Ureter (tissue), 1 donor: ENCODE results near the gene PAX8. TPM values are rescaled to one million over a fixed set of nuclear protein-coding genes. Genes with fewer than 3 reads are reported as not detected.

ENCODE experiments used
- DNase-seq: peaks from one replicate; pipeline ENCODE4 v3.0.0-alpha.2; 2020; ENCODE audit warnings: low spot score
- total RNA-seq: library from RNA; stranded (reverse); gene quantifications from one replicate; pipeline ENCODE4 v1.2.4, GENCODE V29; 2023
- donor health status: DM: yes; HTN: yes; CAD: no.

Gene PAX8
- total RNA-seq, 1 donor from 2014 or later: 160 TPM

DNA sequence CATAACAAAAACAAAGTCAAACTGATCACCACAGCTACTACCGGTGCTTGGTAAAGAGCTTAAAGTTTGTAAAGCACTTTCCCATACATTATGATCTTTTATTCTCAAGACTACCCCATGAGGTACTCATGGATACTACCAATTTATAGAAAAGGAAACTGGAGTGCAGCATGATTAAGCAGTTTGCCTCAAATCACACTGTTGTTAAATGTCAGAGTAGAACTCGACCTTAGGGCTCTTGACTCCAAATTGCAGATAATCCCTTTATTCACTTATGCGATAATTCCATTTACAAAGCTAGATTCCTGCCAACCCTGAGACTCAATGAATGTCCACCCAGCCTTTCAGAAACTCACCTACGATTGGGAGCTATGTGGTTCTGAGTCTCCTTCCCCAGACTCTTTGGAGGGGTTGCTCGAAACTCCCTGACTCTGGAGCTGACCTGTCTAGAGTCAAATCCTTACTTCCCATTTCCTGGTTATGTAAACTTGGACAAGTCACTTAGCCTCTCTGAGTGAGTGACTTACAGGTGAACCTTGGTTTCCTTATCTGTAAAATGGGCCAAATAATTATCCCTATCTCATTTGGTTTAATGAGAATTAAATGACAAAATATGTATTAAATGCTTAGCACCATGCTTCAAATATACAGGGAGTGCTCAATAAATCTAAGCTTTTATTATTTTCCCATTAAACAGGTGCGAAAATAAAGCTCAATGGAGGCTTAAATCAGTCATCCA lies 57.6 kb downstream of the PAX8 start:
- DNase-seq: no peak

DNA sequence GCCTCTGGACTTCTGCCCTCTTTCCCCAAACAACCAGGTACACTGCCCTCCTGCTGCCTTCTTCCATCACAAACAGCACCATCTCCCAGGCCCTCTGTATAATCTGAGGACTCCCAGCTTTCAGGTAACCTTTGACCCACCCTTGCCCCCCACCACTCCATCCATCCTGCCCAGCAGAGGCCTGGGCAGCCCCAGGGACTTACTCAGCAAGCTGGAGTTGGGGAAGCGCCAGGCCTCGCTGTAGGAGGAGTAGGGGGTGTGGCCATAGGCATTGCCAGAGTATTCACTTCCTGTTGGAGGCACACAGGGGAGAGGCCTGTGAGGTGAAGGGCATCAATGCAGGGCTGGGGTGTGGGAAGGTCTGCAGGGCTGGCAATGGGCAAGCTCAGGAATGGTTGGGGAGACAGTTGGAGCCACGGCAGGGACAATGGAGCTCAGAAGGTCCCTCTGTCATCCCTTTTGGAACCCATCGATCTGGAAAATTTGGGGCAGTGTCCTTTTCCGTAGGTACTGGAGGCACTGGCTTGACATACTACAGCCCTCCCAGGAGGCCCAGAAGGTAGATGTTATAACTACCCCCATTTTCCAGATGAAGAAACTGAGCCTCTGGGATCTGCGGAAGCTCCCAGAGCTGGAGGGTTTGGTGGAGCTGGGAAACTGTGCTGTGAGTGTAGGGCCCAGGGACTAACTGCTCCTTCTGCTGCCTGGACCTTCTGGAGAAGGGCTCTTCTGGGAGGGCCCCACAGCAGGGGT lies 58.7 kb downstream of the PAX8 start:
- DNase-seq: peak; percentile 85

DNA sequence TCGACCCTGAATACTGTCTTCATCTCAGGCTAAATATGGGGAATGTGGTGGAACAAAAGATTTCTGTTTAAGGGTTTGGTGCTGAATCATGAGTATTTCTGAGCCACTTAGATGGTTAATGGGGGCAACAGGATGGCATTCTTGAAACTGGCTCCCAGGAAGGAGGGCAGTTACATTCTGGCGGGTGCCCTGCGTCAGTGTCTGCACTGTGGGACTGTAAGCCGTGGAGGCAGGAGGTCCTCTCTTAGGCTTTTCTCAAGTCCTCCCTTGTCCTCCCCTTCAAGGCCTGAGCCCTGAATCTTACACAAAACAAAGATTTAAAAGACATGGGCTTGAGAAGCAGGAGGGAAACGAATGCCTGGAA lies 59.2 kb downstream of the PAX8 start:
- DNase-seq: no peak

DNA sequence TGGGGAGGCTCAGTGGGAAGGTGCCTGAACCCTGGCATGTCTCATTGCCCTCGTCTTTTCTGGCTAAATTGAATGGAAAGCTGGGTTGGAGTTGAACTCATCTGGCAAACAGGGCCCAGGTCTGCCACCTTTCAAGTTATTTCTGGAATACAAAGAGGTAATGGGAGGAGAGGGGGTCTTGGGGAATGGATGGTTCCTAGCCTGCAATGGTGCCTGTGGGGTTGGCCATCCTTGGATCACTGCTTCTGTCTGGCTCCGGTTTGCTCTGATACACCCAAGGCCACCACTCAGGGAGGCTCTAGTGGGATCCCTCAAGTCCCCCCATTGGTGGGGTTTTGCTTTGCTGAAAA lies 59.7 kb downstream of the PAX8 start:
- DNase-seq: no peak

DNA sequence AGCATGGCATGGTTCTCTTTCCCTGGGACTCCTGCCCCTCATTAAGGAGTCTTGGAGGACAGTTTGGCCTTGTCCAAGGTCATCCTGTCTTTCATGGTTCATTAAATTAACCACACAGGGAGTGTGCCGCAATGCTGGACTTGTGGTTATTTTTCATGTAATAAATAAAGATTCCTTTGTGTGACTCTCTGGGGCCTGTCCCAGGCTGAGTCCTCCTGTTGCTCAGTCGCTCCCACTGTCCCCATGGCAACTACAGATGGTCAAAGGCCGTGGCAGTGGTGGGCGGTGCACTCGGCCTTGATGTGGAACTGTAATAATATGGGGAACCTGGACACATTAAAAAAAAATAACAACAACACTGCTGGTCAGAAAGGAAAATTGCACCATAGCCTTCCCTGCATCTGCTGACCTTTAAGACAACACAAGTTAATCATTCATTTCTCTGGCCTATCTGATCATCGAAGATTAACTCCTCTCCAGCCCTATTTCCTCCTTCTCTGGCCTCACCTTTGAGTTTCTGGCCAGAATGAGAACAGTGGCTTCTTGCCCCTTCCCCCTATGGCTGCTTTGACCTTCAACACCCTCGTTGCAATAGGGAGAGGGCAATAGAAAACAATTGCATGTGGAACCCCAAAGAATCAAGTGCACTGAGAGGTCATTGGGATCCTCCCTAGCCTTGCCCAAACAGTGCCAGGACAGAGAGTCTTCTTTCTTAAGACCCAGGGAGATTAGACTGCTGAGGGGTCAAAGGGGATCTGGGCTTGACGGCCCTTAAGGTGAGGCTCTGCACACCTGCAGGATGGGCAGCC lies 60.2 kb downstream of the PAX8 start:
- no peak for DNase-seq

DNA sequence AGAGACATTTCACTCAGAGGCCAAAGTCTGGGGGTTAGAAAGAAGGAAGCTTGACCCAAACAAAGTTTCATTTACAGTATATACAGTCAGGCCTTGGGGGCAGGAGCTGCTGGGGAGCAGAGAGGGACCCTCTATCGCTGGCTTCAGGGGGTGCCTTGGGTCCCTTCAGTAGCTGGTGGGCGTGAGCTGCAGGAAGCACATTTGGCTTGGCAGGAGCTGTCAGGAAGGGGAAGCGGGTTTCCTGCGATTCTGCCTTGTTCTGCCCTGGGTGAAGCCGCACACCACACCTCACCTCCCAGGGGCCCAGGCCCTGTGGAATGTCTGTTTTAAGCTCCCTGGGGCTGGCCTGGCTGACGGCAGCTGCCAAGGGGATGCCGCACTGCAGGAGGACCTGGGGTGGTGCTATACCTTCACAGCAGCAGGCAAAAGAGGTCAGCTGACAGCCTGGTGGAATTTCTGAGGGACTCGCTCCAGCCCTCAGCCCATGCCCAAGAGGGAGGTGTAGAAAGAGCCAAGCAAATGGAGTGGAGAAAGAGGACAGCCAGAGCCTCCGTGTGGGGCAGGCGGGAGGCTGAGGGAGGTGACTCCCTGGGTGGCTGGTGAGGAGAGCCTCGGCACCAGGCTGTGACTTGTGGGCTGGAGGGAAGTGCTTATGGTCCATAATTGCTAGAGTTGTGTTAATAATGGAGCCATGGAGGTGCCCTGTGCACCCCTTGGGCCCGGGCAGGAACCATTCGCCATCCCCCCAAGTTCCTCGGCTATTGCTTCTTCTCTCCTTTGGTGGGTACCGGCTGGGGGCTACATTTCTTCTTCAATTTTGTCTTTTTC lies 61.1 kb downstream of the PAX8 start:
- DNase-seq: no peak

DNA sequence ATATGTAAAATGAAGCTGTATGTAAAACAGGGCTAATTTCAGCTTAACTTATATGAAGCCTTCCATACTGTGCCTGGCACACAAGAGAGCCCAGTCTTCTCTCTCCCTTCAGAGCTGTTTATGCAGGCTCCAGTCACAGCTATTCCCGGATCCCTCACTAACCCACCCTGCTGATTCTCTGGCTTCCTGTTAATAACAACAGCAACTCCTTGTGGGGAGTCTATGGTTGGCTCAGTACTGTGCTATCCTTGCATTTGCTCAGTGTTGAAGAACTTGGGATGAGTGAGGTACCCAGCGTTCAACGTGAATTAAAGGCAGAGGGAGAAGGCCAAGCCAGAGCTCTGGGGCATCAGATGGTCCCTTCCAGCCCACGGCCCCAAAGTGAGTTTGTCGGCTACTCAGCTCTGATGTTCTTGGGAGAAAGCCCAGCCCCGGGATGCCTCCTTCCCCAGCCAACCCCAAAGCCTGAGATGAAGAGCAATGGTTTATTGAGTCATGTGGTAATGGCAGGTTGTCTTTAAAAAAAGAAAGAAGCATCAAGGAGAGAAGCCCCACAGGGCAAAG lies 61.7 kb downstream of the PAX8 start:
- DNase-seq: no peak

DNA sequence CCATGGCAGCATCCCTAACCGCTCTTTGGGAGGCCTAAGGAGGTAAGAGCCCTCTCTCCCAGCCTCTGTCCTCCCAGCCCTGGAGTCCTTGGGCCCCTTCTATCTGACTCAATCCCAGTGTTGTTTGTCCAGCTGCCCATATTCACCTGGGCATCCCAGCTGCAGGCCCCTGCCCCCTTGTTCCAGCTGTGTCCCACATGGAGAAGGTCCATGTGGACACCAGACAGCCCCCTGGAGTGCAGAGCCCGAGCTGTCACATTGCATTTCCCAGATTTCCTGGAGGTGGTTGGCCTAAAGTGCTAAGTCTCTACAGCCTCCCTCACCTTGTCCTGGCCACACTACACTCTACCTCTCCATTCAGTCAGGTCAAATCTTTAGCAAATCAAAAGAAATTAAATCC lies 62.4 kb downstream of the PAX8 start:
- no peak for DNase-seq

DNA sequence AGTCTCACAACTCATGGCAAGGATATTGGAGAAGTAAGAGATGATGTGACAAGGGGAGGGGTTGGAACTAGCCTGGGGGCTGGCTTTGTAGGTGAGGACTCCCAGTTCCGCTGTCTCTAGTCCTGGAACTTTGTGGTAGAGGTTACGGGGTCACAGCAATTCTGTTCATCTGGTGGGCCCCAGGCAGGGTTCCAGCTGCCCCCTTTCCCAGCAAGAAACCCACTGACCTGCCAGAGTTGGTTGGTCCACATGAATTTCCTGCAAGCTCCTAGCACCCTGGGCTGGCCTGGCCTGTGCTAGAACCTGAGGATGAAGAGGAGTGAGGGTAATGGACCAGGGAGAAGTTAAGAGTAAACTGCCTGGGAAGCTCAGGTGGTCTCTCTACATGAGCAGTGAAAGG lies 63.7 kb downstream of the PAX8 start:
- no peak for DNase-seq

DNA sequence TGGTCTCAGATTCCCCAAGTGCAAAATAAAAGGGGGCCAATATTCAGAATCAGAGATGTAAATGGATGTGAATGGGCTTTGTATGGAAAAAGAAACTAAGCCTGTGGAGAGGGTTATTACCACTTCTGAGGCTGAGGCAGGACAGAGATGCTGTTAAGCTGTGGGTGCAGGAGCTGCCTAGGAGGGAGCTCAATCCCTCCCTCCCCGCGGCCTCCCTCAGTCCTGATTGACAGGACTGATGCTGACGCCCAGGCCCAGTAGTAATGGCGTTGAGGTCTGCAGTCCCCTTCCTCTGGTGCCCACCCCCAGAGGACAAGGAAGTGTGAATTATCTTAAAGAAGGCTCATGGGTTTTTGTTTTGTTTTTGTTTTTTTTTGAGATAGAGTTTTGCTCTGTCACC lies 64.6 kb downstream of the PAX8 start:
- DNase-seq: no peak

DNA sequence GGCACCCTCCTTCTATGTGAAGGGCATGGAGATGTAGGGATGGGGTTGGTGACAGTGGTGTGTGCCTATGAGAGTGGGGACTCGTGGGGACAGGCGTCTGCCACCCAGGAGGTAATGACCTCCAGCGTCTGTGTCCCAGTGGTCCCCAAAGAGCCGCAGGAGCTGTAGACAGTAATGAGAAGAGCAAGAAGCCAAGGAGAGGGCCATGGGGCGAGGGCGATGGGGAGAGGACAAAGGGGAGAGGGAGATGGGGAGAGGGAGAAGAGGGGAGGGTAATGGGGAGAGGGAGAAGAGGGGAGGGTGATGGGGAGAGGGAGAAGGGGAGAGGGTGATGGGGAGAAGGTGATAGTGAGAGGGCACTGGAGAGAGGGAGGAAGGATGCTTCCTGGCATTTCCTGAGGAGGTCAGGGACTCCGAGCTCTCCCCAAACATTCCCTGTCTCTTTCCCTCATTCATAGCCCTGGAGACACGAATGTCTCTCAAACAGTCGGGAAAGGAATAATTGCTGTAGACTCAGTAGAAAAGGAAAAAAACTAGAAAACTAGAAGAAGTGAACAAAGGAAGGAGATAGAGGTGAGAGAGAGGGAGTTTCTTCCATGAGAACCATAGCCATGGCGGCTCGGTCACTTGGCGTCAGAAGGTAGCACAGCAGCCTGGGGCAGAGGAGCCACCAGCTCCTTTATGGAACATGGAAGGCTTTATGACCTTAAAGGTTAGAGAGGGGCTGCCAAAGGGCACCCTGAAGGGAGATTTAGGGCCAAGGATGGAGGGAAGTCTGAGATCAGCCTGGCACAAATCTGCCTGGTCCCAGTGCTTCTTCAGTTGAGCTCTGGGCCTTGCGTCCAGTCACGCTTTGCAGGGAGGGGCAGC lies 65.4 kb downstream of the PAX8 start:
- no peak for DNase-seq

DNA sequence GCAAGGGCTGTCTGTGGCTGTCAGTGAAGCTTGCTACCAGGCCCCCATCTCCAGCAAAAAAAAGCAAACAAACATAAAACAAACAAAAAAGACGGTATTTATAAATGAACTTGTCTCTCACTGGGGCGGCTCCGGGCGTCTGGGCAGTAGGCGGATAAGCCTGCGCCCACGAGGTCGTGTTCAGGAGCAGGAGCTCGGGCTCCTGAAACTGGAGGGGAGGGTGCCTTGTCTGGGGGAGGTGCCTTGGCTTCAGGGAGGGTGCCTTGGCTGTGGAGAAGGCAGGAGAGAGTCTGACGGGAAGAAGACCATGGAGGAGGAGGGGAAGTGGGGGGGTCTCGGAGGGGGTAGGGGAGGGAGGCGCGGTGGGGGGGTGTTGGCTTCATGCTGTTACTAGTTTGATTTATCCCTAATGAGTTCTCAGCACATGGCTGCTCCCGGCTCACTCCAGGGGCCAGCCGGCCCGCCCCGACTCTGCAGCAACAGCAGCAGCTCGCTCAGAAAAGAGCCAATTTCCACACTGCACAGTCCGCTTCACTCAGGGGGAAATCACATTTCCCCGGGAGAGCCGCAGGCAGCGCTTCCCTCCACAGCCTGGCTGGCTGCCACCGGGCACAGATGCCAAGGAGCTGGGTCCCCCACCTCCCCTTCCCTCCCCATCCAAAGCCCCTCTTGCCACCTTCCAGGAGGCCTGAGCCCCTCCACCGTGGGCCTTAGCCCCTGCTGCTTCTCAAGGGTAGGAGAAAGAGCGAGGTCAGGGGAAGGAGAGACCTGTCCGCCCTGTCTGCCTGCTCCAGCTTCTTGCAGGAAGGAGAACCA lies 66.3 kb downstream of the PAX8 start:
- no peak for DNase-seq

DNA sequence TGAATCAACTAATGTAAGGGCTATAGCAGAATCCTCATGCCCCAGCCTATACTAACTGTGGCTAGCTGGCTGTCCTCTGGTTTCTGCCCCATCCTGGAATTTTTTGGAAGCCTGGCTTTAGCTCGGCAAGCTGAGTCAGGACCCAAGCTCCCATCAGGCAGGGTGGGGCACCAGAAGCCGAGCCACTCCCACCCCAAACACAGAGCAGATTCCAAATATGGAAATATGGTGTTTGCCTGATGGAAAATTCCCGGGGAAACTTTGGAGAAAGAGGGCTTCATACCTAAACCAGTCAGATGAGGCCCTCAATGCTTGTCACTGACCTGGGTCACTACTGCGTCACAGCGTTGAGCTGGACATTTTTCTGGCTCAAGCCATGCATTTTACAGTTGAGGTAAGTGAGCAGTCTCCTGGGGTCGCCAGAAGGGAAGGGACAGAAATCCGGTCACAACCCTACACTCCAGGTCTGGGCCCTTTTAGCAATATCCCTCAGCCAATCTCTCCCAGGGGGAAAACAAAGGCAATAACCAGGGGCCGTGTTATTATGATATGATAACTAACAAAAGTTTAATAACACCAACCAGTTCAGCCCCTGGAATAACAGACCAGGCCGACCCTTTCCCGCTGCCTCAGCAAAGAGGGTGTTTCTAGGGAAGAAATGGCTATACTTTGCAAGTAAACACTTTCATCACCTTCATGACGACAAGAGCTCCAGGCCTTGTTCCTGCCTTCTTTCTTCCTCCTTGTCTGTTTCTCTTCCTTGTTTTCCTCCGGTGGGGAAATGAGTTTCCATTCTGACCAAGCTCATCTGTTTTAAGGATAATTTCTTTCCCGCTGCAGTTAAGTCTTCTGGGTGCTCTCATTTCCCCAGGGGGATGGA lies 67.3 kb downstream of the PAX8 start:
- DNase-seq: no peak

DNA sequence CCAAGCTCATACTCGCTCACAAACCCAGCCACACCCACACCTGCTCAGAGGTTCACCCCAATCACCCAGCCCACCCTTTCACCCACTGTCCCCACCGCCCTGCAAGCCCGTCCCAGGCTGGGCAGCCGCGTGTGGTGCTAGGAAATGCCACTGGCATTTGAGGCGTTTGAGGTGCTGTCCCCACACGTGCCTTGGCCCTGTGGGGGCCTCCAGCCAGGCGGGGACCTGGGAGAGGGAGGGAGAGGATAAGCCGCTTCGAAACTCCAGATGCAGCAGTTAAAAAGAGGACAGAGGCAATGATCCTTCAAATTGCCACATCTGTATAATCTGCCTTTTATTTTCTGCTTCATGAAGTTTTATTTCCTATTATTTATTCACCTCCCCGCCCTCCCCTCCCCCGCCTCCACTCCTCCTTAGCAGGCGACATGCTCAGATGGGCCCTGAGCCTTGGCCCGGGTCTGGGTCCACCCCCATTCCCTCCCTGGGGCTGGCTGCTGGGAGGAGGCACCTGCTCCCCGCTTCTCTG lies 69.0 kb downstream of the PAX8 start:
- DNase-seq: no peak

DNA sequence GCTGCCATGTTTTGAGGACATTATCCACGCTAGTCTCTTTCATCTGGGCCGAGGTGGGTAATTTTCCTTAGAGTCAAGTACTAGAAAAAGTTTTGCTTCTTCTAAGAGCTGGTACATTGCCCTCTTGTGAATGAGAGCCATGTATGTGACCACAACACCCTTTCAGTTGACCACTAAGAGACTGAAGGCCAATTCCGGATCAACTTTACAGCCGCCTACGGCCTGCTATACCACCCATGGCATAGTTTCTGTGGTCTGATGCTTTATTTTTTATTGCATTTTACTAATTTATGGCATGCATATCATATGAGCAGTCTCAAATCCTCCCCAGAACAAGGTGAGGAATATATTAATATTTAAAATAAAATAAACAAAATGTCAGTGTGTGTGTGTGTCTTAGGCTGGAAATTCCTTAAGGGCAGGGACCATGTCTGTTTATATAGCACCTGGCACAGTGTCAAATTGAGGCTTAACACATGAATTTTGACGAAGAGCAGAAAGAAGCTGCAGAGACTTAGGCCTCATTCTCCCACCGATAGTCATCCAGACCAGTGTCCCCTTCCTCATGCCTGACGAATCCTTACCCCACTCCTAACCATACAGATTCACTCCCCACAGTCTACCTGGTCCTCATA lies 69.6 kb downstream of the PAX8 start:
- DNase-seq: no peak

DNA sequence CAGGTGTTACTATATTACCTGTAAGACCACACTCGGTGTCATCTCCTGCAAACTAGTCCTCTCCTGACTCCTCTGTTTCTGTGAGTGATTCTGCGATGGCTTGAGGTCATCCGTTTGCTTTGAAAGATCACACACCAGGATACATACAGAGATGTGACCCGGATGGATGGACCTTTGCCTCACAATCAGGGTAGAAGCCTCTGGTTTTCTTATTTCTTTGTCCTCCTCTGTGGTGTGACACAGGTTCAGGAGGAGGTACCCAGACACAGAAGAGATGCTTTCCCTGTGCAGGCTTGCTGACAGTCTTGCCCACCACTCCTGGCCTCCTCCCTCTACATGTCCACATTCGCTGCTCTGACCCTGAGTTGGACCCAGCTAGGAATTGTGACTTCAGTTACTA lies 70.3 kb downstream of the PAX8 start:
- DNase-seq: no peak

DNA sequence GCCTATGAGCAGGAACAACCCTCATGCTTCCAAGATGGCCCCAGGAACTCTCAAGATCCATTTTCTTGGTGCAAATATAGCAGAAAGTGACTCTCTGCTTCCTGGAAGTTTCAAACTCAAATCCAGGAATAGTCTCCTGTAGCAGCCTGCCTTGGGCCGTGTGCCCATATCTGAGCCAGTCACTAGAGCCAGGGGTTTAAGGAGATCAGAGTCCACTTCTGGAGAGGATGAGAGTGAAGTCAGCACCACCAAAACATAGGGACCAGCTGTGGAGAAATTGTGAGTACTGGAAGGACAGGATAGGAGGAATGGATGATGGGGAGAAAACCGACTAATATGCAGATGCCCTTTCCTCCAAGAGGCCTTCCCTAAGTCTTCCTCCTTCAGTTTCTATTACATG lies 71.7 kb downstream of the PAX8 start:
- DNase-seq: no peak

DNA sequence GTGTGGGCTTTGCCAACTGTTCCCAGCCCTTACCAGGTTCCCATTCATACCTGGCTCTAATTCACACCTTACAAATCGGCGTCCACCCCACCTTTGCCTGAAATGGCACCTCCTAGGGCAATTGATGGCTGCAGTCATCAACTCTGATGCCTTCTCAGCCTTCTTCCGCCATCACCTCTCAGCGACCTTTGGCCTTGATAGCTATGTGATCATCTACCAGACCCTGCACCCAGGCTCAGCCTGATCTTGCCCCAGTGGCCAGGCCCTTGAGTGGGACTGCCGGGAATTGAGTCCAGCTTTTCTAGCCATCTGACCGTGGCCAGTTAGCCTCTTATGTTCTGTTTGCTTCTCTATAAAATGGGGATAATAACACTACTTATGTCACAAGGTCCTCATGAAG lies 72.5 kb downstream of the PAX8 start:
- DNase-seq: no peak
